ENCODE measurements around the gene TNFRSF14. TPM values are rescaled to one million over a fixed set of nuclear protein-coding genes. Genes with fewer than 3 reads are reported as not detected.

TNFRSF14 gene
- total and polyA plus RNA-seq, 2 experiments from 2014 or later = not detected

GRCh38 chr1:2538376-2538775 is 17.8 kb upstream of the TNFRSF14 start (continued):
- TF ChIP-seq REST (IDR thresholded peaks at IDR 0.05; ENCODE audit: unreplicated experiment) (no peak), CREB1 (CRISPR knock-in tag; IDR thresholded peaks at IDR 0.05; ENCODE audit: low read depth) (no peak), JUNB (IDR thresholded peaks at IDR 0.05; ENCODE audit: unreplicated experiment) (no peak), ZNF331 (CRISPR knock-in tag; IDR thresholded peaks at IDR 0.05; ENCODE audit: low read depth) (no peak), NANOG (IDR thresholded peaks at IDR 0.05; ENCODE audit: borderline replicate concordance) (no peak), STAT1 (IDR thresholded peaks at IDR 0.05; ENCODE audit: unreplicated experiment) (no peak), CTCF (conservative IDR thresholded peaks at IDR 0.05; ENCODE audit: low read depth in 2 of 2) (no peak), POLR2AphosphoS5 (IDR thresholded peaks at IDR 0.05; ENCODE audit: low read depth) (no peak), EZH2 (IDR thresholded peaks at IDR 0.05; ENCODE audit: low read depth, unreplicated experiment) (no peak), EZH2phosphoT487 (IDR thresholded peaks at IDR 0.05; ENCODE audit: unreplicated experiment) (no peak), ETS1 (IDR thresholded peaks at IDR 0.05) (no peak), ZNF114 (CRISPR knock-in tag; IDR thresholded peaks at IDR 0.05) (no peak)

GRCh38 chr1:2538872-2539271 is 17.3 kb upstream of the TNFRSF14 start:
- H3K9me3 Mint-ChIP-seq = no peaks in the 10 kb centered on the region
- H3K27ac Mint-ChIP-seq = no peak overlapping the region
- Histone ChIP-seq H2AFZ (no peak overlapping the region), H3K36me3 (ENCODE audit: insufficient read depth) (no peaks in the 10 kb centered on the region), H3K79me2 (replicated peaks; ENCODE audit: insufficient read depth) (no peaks in the 10 kb centered on the region), H4K20me1 (replicated peaks; ENCODE audit: insufficient read depth) (no peaks in the 10 kb centered on the region), H3K4me1 (ENCODE audit: insufficient read depth) (peaks cover 14% of the 10 kb centered on the region), H3K4me3 (no peak overlapping the region), H3K27ac (ENCODE audit: low read depth) (no peak overlapping the region), H3K4me2 (no peak overlapping the region), H3K27me3 (ENCODE audit: insufficient read depth) (peaks cover 25% of the 10 kb centered on the region), H3K9me2 (ENCODE audit: insufficient read depth) (no peaks in the 10 kb centered on the region), H3F3A (replicated peaks; ENCODE audit: low read depth) (0 out of 2 replicates have a peak, but pooled peaks cover 3% of the 10 kb centered on the region)
- peaks cover 16% of the 10 kb centered on the region for H3K4me1 Mint-ChIP-seq
- no peak overlapping the region for H3K4me3 Mint-ChIP-seq
- ATAC-seq (no peak), DNase-seq (ENCODE audit: low spot score) (no peak)
- H3K27me3 Mint-ChIP-seq (ENCODE audit: insufficient read depth, low read depth, poor library complexity) = peaks cover 27% of the 10 kb centered on the region
- H3K36me3 Mint-ChIP-seq (ENCODE audit: low read depth) = no peaks in the 10 kb centered on the region
- TF ChIP-seq JUNB (IDR thresholded peaks at IDR 0.05; ENCODE audit: unreplicated experiment) (no peak), ETS1 (IDR thresholded peaks at IDR 0.05) (no peak), REST (IDR thresholded peaks at IDR 0.05; ENCODE audit: unreplicated experiment) (no peak), ZNF331 (CRISPR knock-in tag; IDR thresholded peaks at IDR 0.05; ENCODE audit: low read depth) (no peak), NANOG (IDR thresholded peaks at IDR 0.05; ENCODE audit: borderline replicate concordance) (no peak), CREB1 (CRISPR knock-in tag; IDR thresholded peaks at IDR 0.05; ENCODE audit: low read depth) (no peak), CTCF (conservative IDR thresholded peaks at IDR 0.05; ENCODE audit: low read depth in 2 of 2) (no peak), ZNF114 (CRISPR knock-in tag; IDR thresholded peaks at IDR 0.05) (no peak), STAT1 (IDR thresholded peaks at IDR 0.05; ENCODE audit: unreplicated experiment) (no peak), EZH2phosphoT487 (IDR thresholded peaks at IDR 0.05; ENCODE audit: unreplicated experiment) (no peak), EZH2 (IDR thresholded peaks at IDR 0.05; ENCODE audit: low read depth, unreplicated experiment) (no peak), POLR2AphosphoS5 (IDR thresholded peaks at IDR 0.05; ENCODE audit: low read depth) (no peak)
